ENCODE measurements around the gene KRTAP5-4.
"Not testable (repeated sequence)": the region's sequence is repeated elsewhere in the genome, so short reads cannot be mapped to it uniquely, and the experiment has no call there.

DNA sequence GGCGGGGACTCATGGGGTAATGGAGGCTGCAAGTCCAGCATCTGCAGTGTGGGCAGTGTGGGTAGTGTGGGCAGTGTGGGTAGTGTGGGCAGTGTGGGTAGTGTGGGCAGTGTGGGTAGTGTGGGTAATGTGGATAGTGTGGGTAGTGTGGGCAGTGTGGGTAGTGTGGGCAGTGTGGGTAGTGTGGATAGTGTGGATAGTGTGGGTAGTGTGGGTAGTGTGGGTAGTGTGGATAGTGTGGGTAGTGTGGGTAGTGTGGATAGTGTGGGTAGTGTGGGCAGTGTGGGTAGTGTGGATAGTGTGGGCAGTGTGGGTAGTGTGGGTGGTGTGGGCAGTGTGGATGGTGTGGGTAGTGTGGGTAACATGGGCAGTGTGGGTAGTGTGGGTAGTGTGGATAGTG, 48.5 kb upstream of the KRTAP5-4 start:
- TF ChIP-seq, protein P1, sequence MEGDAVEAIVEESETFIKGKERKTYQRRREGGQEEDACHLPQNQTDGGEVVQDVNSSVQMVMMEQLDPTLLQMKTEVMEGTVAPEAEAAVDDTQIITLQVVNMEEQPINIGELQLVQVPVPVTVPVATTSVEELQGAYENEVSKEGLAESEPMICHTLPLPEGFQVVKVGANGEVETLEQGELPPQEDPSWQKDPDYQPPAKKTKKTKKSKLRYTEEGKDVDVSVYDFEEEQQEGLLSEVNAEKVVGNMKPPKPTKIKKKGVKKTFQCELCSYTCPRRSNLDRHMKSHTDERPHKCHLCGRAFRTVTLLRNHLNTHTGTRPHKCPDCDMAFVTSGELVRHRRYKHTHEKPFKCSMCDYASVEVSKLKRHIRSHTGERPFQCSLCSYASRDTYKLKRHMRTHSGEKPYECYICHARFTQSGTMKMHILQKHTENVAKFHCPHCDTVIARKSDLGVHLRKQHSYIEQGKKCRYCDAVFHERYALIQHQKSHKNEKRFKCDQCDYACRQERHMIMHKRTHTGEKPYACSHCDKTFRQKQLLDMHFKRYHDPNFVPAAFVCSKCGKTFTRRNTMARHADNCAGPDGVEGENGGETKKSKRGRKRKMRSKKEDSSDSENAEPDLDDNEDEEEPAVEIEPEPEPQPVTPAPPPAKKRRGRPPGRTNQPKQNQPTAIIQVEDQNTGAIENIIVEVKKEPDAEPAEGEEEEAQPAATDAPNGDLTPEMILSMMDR (IDR thresholded peaks at IDR 0.05; ENCODE audit: low read depth, low read length, poor library complexity, severe bottlenecking): not testable (repeated sequence)
- TF ChIP-seq EZH2phosphoT487 (IDR thresholded peaks at IDR 0.05; ENCODE audit: borderline replicate concordance, low read length): not testable (repeated sequence)

All from DOHH2 (cell line).